ENCODE data around the gene ZNF740.

DNA sequence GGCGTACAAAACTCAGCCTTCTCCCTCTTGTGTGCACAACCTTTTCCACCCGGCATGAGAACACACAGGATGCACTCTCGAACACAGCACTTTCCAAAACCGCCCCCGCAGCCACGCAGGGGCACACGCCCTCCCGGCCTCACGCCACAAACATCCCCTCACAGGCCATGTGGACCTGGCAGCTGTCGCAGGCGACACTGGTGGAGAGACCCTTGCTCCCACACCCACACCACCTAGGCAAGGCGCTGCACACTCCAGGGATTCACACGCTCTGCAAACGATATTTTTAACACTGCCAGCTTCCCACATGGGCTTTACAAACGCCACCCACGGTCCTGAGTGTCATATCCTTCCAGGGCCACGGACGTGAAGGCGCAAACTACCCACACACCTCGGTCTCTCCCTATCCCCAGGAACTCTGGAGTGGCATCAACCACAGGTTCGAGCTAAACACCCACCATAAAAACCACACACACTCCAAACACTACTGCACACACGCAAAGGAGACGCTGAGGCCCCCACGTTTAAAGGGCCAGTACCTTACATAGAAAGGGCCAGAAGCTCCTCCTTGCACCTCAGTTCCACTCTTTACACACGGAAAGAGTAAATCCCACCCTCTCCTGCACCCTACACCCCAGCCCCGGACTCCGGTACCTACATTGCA is 38.9 kb downstream of the ZNF740 start:
- TF ChIP-seq, protein P1, sequence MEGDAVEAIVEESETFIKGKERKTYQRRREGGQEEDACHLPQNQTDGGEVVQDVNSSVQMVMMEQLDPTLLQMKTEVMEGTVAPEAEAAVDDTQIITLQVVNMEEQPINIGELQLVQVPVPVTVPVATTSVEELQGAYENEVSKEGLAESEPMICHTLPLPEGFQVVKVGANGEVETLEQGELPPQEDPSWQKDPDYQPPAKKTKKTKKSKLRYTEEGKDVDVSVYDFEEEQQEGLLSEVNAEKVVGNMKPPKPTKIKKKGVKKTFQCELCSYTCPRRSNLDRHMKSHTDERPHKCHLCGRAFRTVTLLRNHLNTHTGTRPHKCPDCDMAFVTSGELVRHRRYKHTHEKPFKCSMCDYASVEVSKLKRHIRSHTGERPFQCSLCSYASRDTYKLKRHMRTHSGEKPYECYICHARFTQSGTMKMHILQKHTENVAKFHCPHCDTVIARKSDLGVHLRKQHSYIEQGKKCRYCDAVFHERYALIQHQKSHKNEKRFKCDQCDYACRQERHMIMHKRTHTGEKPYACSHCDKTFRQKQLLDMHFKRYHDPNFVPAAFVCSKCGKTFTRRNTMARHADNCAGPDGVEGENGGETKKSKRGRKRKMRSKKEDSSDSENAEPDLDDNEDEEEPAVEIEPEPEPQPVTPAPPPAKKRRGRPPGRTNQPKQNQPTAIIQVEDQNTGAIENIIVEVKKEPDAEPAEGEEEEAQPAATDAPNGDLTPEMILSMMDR (IDR thresholded peaks at IDR 0.05) = no peak
- no peak for TF ChIP-seq POLR2A (IDR thresholded peaks at IDR 0.05)
- TF ChIP-seq POLR2AphosphoS5 (IDR thresholded peaks at IDR 0.05) = no peak
